ENCODE measurements around the gene C20orf141.

The C20orf141 gene

DNA sequence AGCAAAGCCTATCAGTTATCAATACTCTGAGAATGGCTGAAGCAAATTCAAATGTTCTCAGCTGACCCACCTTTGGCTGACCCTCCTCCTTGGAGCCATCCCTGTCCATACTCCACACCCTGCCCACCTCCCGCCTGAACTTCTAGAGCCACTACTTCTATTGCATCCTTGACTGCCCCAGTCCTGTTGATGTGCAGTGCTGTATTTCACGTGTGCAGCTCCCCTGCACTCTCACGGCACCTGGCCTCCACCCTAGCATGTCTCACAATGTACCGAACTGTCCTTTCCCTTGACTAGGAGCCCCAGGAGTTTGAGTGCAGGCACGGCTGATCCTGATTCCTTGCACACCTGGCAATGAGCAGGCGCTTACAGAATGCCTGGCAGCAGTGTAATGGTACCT, 21.3 kb upstream of the C20orf141 start:
- Histone ChIP-seq H3K9ac (ENCODE audit: low read length) (no peak overlapping the region), H3K36me3 (ENCODE audit: low read length) (no peaks in the 10 kb centered on the region), H2AFZ (ENCODE audit: low read depth, low read length, severe bottlenecking) (no peak overlapping the region), H3K27ac (ENCODE audit: low read depth, low read length) (no peak overlapping the region), H3K27me3 (ENCODE audit: low read length) (no peaks in the 10 kb centered on the region), H3F3A (ENCODE audit: insufficient read depth) (no peaks in the 10 kb centered on the region), H3K9me2 (replicated peaks; ENCODE audit: insufficient read depth, low read length) (no peaks in the 10 kb centered on the region), H3K79me2 (ENCODE audit: insufficient read depth, low read length) (no peaks in the 10 kb centered on the region), H3K9me3 (ENCODE audit: insufficient read depth, low read length) (no peaks in the 10 kb centered on the region), H3K4me3 (ENCODE audit: insufficient read depth, low read length, poor library complexity, severe bottlenecking) (no peak overlapping the region), H3K4me2 (ENCODE audit: low read depth, low read length, poor library complexity, severe bottlenecking) (no peak overlapping the region), H4K20me1 (ENCODE audit: low read depth, low read length) (no peaks in the 10 kb centered on the region)
- no peak for TF ChIP-seq EZH2phosphoT487 (conservative IDR thresholded peaks at IDR 0.05; ENCODE audit: low read length)
- TF ChIP-seq, protein P1, sequence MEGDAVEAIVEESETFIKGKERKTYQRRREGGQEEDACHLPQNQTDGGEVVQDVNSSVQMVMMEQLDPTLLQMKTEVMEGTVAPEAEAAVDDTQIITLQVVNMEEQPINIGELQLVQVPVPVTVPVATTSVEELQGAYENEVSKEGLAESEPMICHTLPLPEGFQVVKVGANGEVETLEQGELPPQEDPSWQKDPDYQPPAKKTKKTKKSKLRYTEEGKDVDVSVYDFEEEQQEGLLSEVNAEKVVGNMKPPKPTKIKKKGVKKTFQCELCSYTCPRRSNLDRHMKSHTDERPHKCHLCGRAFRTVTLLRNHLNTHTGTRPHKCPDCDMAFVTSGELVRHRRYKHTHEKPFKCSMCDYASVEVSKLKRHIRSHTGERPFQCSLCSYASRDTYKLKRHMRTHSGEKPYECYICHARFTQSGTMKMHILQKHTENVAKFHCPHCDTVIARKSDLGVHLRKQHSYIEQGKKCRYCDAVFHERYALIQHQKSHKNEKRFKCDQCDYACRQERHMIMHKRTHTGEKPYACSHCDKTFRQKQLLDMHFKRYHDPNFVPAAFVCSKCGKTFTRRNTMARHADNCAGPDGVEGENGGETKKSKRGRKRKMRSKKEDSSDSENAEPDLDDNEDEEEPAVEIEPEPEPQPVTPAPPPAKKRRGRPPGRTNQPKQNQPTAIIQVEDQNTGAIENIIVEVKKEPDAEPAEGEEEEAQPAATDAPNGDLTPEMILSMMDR (IDR thresholded peaks at IDR 0.05; ENCODE audit: insufficient read depth, low read length, poor library complexity, severe bottlenecking): no peak

DNA sequence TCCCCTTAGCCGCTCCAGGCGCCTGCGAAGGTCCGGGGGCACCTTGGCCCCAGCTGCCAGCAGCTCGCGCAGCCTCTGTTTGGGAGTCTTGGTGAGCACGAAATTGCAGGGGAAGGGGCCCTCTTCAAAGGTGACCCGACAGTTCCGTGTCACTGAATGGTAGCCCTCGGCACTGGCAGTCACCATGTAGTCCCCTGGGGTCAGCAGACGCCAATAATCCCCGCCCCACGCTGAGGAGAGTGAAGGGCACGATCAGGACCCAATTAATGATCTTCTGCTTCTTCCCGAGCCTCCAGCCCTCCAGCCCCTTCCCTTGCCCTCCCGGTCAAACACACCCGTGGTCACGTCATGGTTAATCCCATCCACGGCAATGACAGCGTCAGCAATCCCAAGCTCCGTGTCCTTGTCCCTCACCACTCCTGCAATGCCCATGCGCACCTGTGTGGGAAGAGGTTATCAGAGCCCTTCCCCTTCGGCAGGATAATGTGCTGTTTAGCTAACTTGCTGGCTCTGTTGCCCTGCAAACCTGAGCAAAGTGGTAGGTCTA, 20.5 kb upstream of the C20orf141 start:
- Histone ChIP-seq H3K36me3 (ENCODE audit: low read length) (no peaks in the 10 kb centered on the region), H4K20me1 (ENCODE audit: low read depth, low read length) (no peaks in the 10 kb centered on the region), H3K9ac (ENCODE audit: low read length) (no peak overlapping the region), H3K79me2 (ENCODE audit: insufficient read depth, low read length) (no peaks in the 10 kb centered on the region), H3K4me3 (ENCODE audit: insufficient read depth, low read length, poor library complexity, severe bottlenecking) (no peak overlapping the region), H3K9me3 (ENCODE audit: insufficient read depth, low read length) (no peaks in the 10 kb centered on the region), H3K27me3 (ENCODE audit: low read length) (no peaks in the 10 kb centered on the region), H3K27ac (ENCODE audit: low read depth, low read length) (no peak overlapping the region), H3K4me2 (ENCODE audit: low read depth, low read length, poor library complexity, severe bottlenecking) (no peak overlapping the region), H3F3A (ENCODE audit: insufficient read depth) (no peaks in the 10 kb centered on the region), H2AFZ (ENCODE audit: low read depth, low read length, severe bottlenecking) (no peak overlapping the region), H3K9me2 (replicated peaks; ENCODE audit: insufficient read depth, low read length) (no peaks in the 10 kb centered on the region)
- TF ChIP-seq, protein P1 (IDR thresholded peaks at IDR 0.05; ENCODE audit: insufficient read depth, low read length, poor library complexity, severe bottlenecking): no peak
- no peak for TF ChIP-seq EZH2phosphoT487 (conservative IDR thresholded peaks at IDR 0.05; ENCODE audit: low read length)

- Histone ChIP-seq H3K9me2 (replicated peaks; ENCODE audit: insufficient read depth, low read length) (no peaks in the 10 kb centered on the region), H3K9me3 (ENCODE audit: insufficient read depth, low read length) (no peaks in the 10 kb centered on the region), H3K79me2 (ENCODE audit: insufficient read depth, low read length) (no peaks in the 10 kb centered on the region), H3K9ac (ENCODE audit: low read length) (no peak overlapping the region), H3K27ac (ENCODE audit: low read depth, low read length) (no peak overlapping the region), H3K27me3 (ENCODE audit: low read length) (no peaks in the 10 kb centered on the region), H3K36me3 (ENCODE audit: low read length) (no peaks in the 10 kb centered on the region), H3K4me2 (ENCODE audit: low read depth, low read length, poor library complexity, severe bottlenecking) (no peak overlapping the region), H3F3A (ENCODE audit: insufficient read depth) (no peaks in the 10 kb centered on the region), H3K4me3 (ENCODE audit: insufficient read depth, low read length, poor library complexity, severe bottlenecking) (no peak overlapping the region), H2AFZ (ENCODE audit: low read depth, low read length, severe bottlenecking) (no peak overlapping the region), H4K20me1 (ENCODE audit: low read depth, low read length) (no peaks in the 10 kb centered on the region)
- no peak for TF ChIP-seq EZH2phosphoT487 (conservative IDR thresholded peaks at IDR 0.05; ENCODE audit: low read length)
- TF ChIP-seq, protein P1 (IDR thresholded peaks at IDR 0.05; ENCODE audit: insufficient read depth, low read length, poor library complexity, severe bottlenecking): no peak
Observed at GRCh38 chr20:2794866-2795447, 19.8 kb upstream of the C20orf141 start.
